ENCODE results near the gene PARP16.
"Not testable (repeated sequence)": the region's sequence is repeated elsewhere in the genome, so short reads cannot be mapped to it uniquely, and the experiment has no call there.

The PARP16 gene

DNA sequence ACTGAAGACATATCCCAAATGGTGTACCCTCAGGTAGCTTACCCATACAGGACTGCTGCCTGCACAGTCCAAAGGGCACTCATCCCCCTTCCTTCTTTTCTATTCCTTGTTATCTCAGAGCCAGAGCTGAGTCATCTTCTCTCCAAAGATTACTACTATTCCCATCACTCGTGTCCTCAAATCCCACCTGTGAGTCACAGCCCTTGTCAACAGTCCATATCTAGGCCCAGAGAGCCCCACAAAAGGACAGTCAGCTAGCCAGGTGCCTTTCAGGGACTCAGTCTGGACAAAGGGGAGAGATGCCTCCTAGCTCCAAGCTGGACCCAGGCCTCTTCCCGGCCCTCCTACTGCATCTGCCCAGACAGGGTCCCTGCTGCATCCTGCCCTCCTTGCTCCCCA lies 11.0 kb downstream of the PARP16 start:
- no peak for TF ChIP-seq ZNF274 (IDR thresholded peaks at IDR 0.05; ENCODE audit: low read depth, low read length)

DNA sequence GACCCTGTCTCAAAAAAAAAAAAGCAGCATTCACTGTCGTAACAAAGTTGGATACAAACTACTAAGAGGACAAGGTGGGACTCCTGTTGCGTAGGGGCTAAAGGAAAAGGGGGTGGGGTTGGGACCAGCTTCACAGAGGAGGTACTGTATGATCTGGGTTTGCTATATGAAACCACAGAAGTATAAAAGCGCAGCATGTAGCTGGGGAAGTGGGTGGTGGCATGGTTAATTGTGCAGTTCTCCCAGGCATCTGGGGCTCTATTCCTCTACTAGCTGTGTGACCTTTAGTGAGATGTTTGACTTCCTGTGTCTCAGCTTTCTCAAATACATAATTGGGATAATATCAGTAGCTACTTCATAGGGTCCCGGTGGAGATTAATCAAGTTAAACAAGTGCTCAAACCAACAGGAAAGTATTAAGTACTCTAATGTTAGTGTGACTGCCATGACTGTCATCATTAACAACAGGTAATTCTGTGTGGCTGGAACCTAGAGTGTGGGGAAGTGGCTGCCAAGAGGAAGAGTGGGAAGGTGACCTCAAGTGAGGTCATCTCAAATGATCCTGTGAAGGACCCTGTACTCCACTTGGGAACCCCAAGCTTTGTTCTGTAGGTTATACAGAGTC lies 11.5 kb downstream of the PARP16 start:
- no peak overlapping the region for H3K4me3 ChIP-seq (ENCODE audit: low read length)
- no peak for TF ChIP-seq ZNF274 (IDR thresholded peaks at IDR 0.05; ENCODE audit: low read depth, low read length)

More for the DNA sequence above, 11.0 kb downstream of the PARP16 start:
- no peak overlapping the region for H3K4me3 ChIP-seq (ENCODE audit: low read length)

- H3K4me3 ChIP-seq (ENCODE audit: low read length) = not testable (repeated sequence)
These were observed 15.7 kb downstream of the PARP16 start for GRCh38 chr15:65270811-65271545.

GRCh38 chr15:65268411-65268810 lies 18.3 kb downstream of the PARP16 start:
- H3K4me3 ChIP-seq (ENCODE audit: low read length) = no peak overlapping the region
- TF ChIP-seq ZNF274 (IDR thresholded peaks at IDR 0.05; ENCODE audit: low read depth, low read length) = no peak

- no peak for TF ChIP-seq ZNF274 (IDR thresholded peaks at IDR 0.05; ENCODE audit: low read depth, low read length)
- H3K4me3 ChIP-seq (ENCODE audit: low read length) = no peak overlapping the region
These were observed 20.2 kb downstream of the PARP16 start for GRCh38 chr15:65266469-65266868.

GRCh38 chr15:65264863-65265430 lies 21.7 kb downstream of the PARP16 start:
- no peak overlapping the region for H3K4me3 ChIP-seq (ENCODE audit: low read length)
- TF ChIP-seq ZNF274 (IDR thresholded peaks at IDR 0.05; ENCODE audit: low read depth, low read length) = no peak

- H3K4me3 ChIP-seq (ENCODE audit: low read length) = no peak overlapping the region
- TF ChIP-seq ZNF274 (IDR thresholded peaks at IDR 0.05; ENCODE audit: low read depth, low read length) = no peak
These were observed 23.4 kb downstream of the PARP16 start for GRCh38 chr15:65263313-65263712.

GRCh38 chr15:65260968-65261367 lies 25.7 kb downstream of the PARP16 start:
- no peak for TF ChIP-seq ZNF274 (IDR thresholded peaks at IDR 0.05; ENCODE audit: low read depth, low read length)
- no peak overlapping the region for H3K4me3 ChIP-seq (ENCODE audit: low read length)

DNA sequence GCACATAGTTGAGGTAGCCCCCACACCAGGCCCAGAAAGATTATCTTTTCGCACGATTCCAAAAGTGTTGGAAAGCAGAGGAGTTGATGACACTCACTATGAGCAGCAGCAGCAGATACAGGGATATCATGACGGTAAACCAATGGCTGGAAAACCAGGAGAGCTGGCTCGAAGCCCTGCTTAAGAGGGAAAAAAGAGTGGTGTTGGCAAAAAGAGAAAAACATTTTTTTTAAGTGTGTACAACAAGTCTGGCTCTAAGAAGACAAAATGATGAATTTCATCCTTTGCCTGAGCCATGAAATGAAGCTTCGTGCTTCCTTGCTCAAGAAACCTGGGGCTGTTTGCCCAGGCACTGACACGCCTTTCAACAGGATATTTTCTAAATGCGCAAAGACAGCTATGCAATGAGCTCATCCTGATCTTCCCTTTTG lies 27.3 kb downstream of the PARP16 start:
- H3K4me3 ChIP-seq (ENCODE audit: low read length) = no peak overlapping the region
- TF ChIP-seq ZNF274 (IDR thresholded peaks at IDR 0.05; ENCODE audit: low read depth, low read length) = no peak

- TF ChIP-seq ZNF274 (IDR thresholded peaks at IDR 0.05; ENCODE audit: low read depth, low read length) = no peak
- H3K4me3 ChIP-seq (ENCODE audit: low read length) = no peak overlapping the region
These were observed 28.1 kb downstream of the PARP16 start for GRCh38 chr15:65258375-65259262.

DNA sequence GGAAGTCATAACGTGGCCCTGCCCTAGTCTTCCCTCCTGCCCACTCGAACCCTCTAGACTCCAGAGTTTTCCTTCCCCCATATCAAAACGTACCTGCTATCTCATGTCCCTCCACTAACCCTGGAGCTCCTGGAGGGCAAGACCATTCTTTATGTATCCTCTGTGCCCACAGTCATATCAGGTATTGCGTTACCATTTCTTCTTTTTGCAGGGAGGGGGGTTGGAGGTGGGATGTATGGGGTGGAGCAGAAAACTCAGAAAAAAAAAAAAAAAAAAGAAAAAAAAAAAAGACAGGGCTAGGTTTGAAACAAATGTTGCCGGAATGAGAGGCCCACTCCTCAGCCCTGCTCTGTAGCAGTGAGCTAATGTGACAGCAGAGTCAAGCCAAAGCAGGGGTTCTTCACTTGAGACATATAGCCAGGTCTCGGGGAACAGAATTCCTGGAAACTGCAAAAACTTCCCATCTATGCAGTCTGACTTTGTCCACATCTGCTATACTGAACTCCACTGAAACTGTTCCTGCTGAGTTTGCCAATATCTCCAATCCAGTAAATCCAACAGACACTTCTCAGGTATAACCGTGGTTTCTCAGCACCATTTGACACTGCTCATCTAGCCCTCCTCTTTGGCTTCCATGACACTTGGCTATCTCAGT lies 31.1 kb downstream of the PARP16 start:
- no peak overlapping the region for H3K4me3 ChIP-seq (ENCODE audit: low read length)
- TF ChIP-seq ZNF274 (IDR thresholded peaks at IDR 0.05; ENCODE audit: low read depth, low read length) = no peak

- TF ChIP-seq ZNF274 (IDR thresholded peaks at IDR 0.05; ENCODE audit: low read depth, low read length) = no peak
- H3K4me3 ChIP-seq (ENCODE audit: low read length) = no peak overlapping the region
These were observed 31.9 kb downstream of the PARP16 start for GRCh38 chr15:65254758-65255157.

GRCh38 chr15:65254356-65254755 lies 32.3 kb downstream of the PARP16 start:
- TF ChIP-seq ZNF274 (IDR thresholded peaks at IDR 0.05; ENCODE audit: low read depth, low read length) = no peak
- no peak overlapping the region for H3K4me3 ChIP-seq (ENCODE audit: low read length)

DNA sequence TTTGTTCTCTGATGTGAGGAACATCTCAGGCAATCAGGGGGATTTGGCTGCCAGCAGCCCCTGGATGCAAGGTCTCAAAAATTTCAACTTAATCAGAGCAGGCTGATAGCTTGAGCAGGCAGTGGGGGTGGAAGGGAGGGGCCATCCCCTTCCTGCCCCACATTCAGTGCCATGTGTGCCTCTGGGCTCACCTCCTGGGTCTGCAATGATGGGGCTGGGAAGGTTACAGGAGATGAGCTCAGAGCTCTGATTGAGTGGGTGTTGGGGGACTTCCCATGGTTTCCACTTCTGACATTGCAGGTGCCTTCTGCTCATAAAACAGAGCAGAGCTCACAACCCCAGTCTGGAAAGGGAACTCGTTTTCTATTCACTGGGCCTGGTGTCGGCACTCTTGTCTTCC lies 37.0 kb downstream of the PARP16 start:
- TF ChIP-seq ZNF274 (IDR thresholded peaks at IDR 0.05; ENCODE audit: low read depth, low read length) = no peak
- no peak overlapping the region for H3K4me3 ChIP-seq (ENCODE audit: low read length)
